ENCODE measurements around the gene JAK1. TPM values are rescaled to one million over a fixed set of nuclear protein-coding genes. Genes with fewer than 3 reads are reported as not detected.

JAK1 gene
- total and polyA plus RNA-seq, 7 donors = 33.7 to 137 (median 101) TPM

DNA sequence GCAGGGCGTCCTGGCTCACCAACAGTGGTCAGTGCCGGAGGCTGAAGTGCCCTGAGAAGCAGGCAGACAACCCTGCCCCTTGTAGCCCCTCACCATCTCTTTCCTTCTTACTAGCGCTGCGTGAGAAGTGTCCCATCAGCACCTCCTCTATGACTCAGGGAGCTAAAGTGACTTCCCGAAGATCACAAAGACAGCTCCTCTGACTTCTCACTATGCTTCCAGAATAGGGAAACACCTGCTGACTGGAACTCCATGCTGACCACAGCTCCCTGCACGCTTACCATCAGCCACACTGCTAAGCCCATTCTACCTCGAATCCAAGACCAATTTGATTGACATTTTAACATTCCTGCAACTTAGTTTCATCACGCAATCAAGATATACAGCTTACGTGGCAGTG, 92.8 kb downstream of the JAK1 start:
- WGBS, 3 donors = 85 to 90% (median 88%) methylated on average over 9 of the region's 9 CpGs

DNA sequence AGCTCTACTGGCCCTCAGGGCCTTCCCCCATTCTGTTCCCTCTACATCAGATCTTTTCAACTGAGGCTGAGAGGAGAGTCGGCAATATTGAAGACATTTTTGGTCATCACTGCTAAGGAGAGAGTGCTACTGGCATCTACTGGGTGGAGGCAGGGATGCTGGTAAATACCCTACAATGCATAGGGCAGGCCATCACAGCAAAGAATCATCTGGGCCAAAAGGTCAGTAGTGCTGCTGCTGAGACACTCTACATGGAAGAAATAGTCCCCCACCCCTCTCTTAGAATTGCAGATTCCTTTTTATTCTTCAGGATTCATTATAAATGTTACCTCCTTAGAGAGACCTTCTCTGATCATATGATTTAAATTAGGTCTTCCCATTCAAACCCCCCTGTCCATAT, 94.3 kb downstream of the JAK1 start:
- no peak overlapping the region for H3K4me3 ChIP-seq
- WGBS, 3 donors = 90 to 100% (median 100%) methylated on average over 1 of the region's 1 CpG

More for the DNA sequence above, 92.8 kb downstream of the JAK1 start:
- peaks cover 4 to 83% of the 10 kb centered on the region in 2 donors for H3K36me3 ChIP-seq (ENCODE audit: insufficient read depth in 1 of 2, low read depth in 1 of 2)
- H3K4me1 ChIP-seq = peaks cover 12% of the 10 kb centered on the region
- H3K9me3 ChIP-seq = no peaks in the 10 kb centered on the region
- ATAC-seq (peak; percentile 15 to 70 (median 52)), DNase-seq (no peak)
- no peaks in the 10 kb centered on the region for H3K27me3 ChIP-seq (ENCODE audit: insufficient read depth in 3 of 3, low read length in 2 of 3)
- no peak overlapping the region for H3K27ac ChIP-seq
- TF ChIP-seq, protein P1, sequence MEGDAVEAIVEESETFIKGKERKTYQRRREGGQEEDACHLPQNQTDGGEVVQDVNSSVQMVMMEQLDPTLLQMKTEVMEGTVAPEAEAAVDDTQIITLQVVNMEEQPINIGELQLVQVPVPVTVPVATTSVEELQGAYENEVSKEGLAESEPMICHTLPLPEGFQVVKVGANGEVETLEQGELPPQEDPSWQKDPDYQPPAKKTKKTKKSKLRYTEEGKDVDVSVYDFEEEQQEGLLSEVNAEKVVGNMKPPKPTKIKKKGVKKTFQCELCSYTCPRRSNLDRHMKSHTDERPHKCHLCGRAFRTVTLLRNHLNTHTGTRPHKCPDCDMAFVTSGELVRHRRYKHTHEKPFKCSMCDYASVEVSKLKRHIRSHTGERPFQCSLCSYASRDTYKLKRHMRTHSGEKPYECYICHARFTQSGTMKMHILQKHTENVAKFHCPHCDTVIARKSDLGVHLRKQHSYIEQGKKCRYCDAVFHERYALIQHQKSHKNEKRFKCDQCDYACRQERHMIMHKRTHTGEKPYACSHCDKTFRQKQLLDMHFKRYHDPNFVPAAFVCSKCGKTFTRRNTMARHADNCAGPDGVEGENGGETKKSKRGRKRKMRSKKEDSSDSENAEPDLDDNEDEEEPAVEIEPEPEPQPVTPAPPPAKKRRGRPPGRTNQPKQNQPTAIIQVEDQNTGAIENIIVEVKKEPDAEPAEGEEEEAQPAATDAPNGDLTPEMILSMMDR (IDR thresholded peaks at IDR 0.05) = no peak
- intact Hi-C loops (cut with DNase I) = no loop called here
- H3K4me3 ChIP-seq = no peak overlapping the region

DNA sequence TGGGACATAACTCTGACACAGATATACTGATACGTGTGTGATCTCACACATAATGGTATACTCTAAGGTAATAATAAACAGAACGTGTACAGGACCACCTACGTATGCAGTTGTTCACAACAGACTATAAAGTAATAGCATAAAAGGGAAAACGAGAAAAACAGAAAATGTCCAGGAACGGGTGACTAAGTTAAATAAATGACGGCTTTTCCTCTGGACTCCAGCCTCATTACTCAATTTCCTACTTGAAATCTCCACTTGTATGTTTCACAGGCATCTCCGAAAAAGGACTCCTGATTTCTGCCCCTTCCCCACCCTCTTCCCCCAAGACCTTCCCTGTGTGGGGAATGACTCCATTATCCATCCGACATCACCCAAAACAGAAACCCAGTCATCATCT, 95.1 kb downstream of the JAK1 start:
- peaks cover 3 to 83% of the 10 kb centered on the region in 2 donors for H3K36me3 ChIP-seq (ENCODE audit: insufficient read depth in 1 of 2, low read depth in 1 of 2)
- 89 to 91% (median 89%) methylated on average over 8 of the region's 8 CpGs for WGBS, 3 donors
- DNase-seq (no peak), ATAC-seq (no peak)
- peaks cover 12% of the 10 kb centered on the region for H3K4me1 ChIP-seq
- H3K9me3 ChIP-seq = no peaks in the 10 kb centered on the region
- no peak overlapping the region for H3K27ac ChIP-seq
- no peaks in the 10 kb centered on the region for H3K27me3 ChIP-seq (ENCODE audit: insufficient read depth in 3 of 3, low read length in 2 of 3)
- no peak overlapping the region for H3K4me3 ChIP-seq
- TF ChIP-seq, protein P1 (IDR thresholded peaks at IDR 0.05) = no peak
- intact Hi-C loops (cut with DNase I) = no loop called here

More for the DNA sequence above, 94.3 kb downstream of the JAK1 start:
- H3K9me3 ChIP-seq = no peaks in the 10 kb centered on the region
- peaks cover 12% of the 10 kb centered on the region for H3K4me1 ChIP-seq
- no peaks in the 10 kb centered on the region for H3K27me3 ChIP-seq (ENCODE audit: insufficient read depth in 3 of 3, low read length in 2 of 3)
- ATAC-seq (no peak), DNase-seq (no peak)
- peaks cover 4 to 83% of the 10 kb centered on the region in 2 donors for H3K36me3 ChIP-seq (ENCODE audit: insufficient read depth in 1 of 2, low read depth in 1 of 2)
- TF ChIP-seq, protein P1 (IDR thresholded peaks at IDR 0.05) = no peak
- intact Hi-C loops (cut with DNase I) = no loop called here
- H3K27ac ChIP-seq = no peak overlapping the region

DNA sequence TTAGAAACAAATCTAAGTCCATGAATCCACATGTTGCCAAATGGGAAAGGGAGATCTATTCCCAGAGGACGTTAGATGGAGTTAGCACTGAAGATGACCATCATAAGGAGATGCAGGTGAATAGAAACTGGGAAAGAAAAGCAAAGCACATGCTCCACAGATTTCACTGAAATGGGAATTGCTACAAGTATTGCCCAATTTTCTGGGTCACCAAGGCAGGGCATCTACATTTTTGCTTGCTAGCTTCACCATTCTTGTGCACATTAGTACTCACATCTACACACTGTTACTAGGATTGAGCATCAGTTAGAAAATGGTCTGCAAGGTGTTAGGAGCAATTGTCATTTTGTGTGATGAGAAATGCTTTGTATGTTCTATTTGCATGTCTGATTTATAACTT, 99.1 kb downstream of the JAK1 start:
- intact Hi-C loops (cut with DNase I) = no loop called here
- DNase-seq (no peak), ATAC-seq (no peak)
- 84 to 97% (median 91%) methylated on average over 1 of the region's 1 CpG for WGBS, 3 donors
- Histone ChIP-seq H3K27me3 (ENCODE audit: insufficient read depth in 3 of 3, low read length in 2 of 3) (no peaks in the 10 kb centered on the region), H3K4me3 (no peak overlapping the region), H3K27ac (no peak overlapping the region), H3K4me1 (no peaks in the 10 kb centered on the region), H3K36me3 (ENCODE audit: insufficient read depth in 1 of 2, low read depth in 1 of 2) (peaks cover 4 to 89% of the 10 kb centered on the region in 2 donors), H3K9me3 (no peaks in the 10 kb centered on the region)
- TF ChIP-seq, protein P1 (IDR thresholded peaks at IDR 0.05) = no peak

DNA sequence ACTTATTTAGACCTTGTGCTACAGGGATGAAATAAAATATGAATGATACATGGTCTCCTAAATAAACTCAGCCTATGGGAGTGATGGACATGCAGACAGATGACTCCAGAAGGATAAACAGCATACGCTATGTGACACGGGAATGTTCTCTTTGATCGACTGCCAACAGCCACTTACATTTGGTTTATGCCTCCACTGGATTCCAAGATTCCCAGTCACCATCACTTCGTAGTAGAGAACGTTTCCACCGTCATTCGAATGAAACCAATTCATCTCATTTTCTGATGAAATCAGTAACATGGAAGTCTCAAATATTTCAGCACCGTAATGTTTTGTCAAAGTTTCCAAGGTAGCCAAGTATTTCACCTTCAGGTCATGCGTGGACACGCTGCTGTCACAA, 99.7 kb downstream of the JAK1 start:
- 69 to 84% (median 69%) methylated on average over 10 of the region's 10 CpGs for WGBS, 3 donors
- no peak overlapping the region for H3K27ac ChIP-seq
- TF ChIP-seq, protein P1 (IDR thresholded peaks at IDR 0.05) = no peak
- no peak for DNase-seq
- H3K27me3 ChIP-seq (ENCODE audit: insufficient read depth in 3 of 3, low read length in 2 of 3) = no peaks in the 10 kb centered on the region
- peaks cover 4 to 88% of the 10 kb centered on the region in 2 donors for H3K36me3 ChIP-seq (ENCODE audit: insufficient read depth in 1 of 2, low read depth in 1 of 2)
- intact Hi-C loops (cut with DNase I) = no loop called here
- H3K4me3 ChIP-seq = no peak overlapping the region
- H3K4me1 ChIP-seq = no peaks in the 10 kb centered on the region
- H3K9me3 ChIP-seq = no peaks in the 10 kb centered on the region
- peak in 3 of 4 donors; percentile 56 to 73 (median 66) for ATAC-seq

All from psoas muscle (tissue), 8 donors.